Brain pericyte (primary cell): ENCODE measurements around the gene MYLK4.
A peak's percentile ranks its signal among the peaks of the same experiment; 100 is the strongest.
"Not testable (repeated sequence)": the region's sequence is repeated elsewhere in the genome, so short reads cannot be mapped to it uniquely, and the experiment has no call there.

Experiments
- DNase-seq: peaks from one replicate; pipeline ENCODE4 v3.0.0-alpha.2; 2012; ENCODE audit warnings: low read depth, low spot score

The MYLK4 gene

DNA sequence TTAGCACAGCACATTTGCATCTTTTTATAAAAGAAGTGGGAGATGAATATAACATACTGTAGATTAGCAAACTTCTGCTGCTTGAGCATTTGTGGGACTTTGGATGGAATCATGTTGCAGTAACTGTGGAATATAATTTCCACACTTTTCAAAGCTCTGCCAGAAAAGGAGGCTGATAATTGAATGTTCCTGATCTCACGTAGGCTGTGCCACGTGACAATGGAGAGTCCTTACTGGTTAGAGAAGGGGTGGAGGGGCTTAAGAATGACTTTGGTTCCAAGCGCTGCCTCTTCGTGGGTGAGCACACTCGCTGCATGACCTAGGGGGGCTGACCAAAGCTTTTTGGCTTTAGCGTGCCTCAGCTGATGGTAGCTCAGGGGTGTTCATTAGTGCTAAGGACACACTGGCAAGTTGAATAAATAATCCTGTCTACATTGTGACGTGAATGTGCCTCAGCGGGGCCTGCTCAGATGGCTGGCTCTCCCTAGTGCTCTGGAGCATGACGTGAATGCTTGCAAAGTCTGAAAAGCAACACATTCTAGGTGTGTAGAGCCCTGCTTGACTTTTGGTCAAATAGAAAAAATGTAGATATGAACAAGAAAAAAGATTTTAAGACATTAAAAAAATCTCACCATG is 29.5 kb upstream of the MYLK4 start:
- no peak for DNase-seq

DNA sequence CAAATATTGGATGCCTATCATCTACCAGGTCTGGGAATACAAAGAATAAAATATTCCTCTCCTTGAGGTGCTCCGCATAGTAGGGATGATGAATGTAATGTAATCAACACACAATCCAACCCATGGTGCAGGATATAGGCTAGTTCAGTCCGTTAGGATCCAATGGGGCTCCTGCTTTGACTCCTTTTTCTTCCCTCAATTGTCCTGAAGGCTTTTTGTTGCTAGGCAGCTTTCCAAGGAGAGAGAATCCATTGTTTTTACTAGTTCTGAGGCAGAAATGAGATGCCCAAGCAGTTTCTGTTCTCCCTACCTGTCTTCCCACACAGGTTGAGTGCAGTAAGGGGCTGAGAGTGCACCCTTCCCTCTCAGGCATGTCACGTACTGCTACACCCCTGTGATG is 26.5 kb upstream of the MYLK4 start:
- DNase-seq: no peak

DNA sequence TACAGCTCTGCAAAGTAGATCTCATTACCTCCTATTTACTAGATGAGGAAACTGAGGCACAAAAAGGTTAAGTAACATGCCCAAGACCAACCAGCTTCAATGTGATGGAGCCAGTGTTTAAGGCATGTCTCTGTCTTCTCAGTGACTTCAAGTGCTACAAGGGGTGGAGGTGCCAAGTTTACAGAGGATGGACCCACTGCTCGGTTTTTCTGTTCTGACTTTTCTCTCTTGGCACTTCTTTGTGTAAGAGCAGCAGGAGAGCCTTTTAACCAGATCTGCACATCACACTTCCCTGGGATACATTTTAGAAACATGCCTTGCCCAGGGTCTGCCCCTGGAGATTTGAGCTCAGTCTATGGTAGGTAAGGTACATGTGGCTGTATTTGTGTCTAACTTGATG is 24.3 kb upstream of the MYLK4 start:
- DNase-seq: no peak

DNA sequence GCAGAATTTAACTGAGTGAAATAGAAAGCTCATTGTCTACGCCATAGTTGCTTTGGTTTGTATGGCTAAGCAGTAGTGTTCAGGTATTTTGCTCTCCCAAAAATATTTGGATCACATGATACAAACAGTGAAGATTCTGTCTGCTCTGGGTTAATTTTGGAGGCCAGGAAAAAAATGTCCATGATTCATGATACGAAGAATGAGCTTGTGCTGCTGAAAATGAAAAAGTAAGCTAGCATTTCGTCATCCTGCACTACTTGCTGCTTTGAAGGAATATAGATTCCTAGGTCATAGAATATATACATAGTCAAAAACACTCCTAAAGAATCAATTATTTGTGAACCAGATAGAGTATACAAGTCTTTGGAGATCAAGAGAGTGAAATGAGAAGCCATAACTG is 22.7 kb upstream of the MYLK4 start:
- no peak for DNase-seq

DNA sequence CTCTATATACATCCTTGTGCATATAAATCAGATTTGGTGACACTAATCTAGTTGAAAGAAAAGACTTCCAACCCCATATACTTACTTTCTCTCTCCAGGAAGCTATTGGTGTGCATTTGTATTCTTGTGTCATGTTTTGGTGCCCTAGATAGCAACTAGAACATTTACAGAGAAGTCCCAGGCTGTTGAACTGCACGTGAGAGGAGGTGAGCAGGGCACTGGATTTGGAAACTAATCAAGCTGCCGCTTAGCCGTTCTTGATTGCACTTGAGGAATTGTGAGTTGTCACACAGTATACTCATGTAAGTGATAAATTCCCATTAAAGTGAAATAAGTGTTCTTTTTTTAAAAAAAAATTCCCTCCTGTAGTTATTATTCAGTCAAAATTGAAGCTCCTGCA is 22.1 kb upstream of the MYLK4 start:
- DNase-seq: no peak

DNA sequence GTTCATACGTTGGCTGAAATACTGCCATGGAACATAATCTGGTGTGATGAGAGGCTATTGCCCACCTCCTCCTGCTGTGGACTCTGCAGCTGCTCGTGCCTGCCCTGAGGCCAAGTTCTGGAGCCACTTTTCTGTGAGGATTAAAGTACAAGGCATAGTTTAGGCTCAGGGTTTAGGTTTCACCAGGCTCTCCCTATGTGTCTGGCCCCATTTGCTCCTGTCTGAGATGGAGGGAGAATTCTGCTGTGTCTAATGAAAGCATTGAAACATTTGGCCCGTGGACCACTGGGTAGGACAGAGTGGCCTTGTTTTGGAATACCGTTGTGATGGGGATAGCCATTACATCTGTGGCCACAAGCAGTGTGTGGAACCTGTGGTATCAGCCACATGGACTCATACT is 20.4 kb upstream of the MYLK4 start:
- DNase-seq: no peak

DNA sequence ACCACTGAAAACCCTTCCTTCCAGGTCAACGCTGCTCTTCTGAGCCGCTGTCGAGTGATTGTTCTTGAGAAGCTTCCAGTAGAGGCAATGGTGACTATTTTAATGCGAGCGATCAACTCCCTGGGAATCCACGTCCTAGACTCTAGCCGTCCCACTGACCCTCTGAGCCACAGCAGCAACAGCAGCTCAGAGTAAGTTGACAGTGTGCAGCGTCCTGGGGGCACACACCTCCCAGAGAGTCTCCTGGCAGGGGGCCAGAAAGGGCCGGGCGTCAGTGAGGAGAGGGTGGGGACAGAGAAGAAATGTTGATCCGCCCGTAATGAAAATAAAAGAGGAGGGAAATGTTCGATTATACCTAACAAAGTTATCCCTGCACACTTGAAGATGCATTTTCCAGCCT is 19.4 kb upstream of the MYLK4 start:
- DNase-seq: no peak

DNA sequence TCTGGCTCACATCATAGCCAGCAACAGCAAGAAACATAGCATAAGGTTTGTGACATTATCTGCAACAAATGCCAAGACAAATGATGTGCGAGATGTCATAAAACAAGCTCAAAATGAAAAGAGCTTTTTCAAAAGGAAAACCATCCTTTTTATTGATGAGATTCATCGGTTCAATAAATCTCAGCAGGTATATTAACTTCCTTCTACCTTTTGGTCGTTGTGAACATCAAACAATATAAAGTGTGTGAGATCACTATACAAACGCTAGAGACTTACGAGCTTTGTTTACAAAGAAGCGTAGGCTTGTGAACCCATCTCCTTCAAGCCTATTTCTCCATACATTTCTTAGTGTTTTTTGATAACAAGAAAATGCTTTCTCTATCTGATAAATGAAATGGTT is 18.0 kb upstream of the MYLK4 start:
- DNase-seq: no peak

DNA sequence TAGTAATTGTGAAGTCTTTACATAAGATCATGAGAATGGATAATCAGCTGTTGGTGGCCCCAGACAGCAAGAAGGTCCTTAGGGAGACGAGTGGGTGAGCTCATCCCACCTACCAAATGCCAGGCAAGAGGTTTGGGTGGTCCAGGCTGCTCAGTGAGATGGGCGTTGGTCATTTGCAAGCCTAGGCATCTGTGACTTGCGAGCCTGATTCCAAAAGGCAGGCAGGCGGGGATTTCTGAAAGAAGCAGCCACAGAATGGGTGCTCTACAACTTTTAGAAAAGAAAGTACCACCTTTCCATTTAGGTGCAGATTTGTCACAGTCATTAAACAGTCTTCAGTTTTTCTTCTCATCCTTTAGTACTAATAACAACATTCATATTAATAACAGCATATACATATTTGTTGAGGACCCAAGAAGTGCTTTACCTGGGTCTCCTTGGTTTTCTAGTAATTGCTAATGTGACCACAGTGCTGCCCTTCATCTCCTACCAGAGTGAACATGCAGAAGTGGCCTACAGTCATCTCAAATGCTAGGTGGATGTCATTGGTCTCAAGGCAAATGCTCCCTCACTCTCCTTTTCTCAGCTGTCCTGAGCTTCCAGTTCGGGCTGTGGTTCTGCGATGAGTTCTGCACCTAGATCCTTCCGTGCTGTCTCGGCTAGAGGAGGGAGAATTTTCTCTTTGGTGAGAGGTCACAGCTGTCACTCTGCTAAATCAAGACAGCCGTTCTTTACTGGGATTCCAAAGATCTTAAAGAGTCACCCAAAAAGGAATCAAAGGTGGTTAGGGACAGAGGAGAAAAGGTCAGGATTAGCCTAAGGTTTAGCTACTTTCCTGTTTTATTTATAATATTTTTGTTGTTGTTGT is 17.2 kb upstream of the MYLK4 start:
- no peak for DNase-seq

DNA sequence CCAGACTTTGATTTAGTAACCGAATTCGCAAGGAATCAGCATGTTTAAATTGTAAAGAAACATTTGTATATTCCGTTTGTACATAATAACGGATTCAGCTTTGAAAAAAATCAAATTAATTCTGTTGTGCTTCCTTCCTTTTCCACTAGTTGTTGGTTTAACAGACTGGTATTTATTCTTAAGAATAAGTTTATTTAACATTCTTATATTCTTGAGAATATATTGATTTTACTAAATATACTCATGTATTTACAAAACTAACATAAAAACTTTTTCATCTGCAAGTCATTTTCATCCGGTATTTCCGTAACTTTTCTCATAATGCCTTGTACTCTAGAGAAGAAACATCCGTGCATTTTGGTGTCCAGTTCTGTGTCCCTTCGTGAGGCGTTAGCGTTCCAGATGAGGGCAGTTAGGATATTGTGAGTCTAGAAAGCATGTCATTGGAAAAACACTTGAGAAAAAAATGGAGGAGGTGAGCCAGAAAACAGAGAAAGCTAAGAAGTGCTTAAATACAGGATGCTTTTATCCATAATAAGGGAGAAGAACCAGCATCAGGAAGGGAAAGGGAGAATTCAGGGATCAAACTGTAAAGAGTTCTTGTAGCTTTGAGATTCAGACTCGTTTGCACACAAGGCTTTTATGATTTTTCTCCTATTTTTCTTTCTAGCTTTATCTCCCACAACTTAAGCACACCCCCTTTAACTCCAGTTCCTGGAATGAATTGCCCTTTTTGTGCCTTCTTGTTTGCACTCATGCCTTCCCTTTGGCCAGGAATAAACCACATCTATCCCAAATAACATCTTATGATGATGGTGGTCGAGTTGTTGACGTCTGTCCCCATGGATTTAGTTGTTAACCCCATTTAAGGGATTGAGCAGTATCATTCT is 16.3 kb upstream of the MYLK4 start:
- DNase-seq: no peak

DNA sequence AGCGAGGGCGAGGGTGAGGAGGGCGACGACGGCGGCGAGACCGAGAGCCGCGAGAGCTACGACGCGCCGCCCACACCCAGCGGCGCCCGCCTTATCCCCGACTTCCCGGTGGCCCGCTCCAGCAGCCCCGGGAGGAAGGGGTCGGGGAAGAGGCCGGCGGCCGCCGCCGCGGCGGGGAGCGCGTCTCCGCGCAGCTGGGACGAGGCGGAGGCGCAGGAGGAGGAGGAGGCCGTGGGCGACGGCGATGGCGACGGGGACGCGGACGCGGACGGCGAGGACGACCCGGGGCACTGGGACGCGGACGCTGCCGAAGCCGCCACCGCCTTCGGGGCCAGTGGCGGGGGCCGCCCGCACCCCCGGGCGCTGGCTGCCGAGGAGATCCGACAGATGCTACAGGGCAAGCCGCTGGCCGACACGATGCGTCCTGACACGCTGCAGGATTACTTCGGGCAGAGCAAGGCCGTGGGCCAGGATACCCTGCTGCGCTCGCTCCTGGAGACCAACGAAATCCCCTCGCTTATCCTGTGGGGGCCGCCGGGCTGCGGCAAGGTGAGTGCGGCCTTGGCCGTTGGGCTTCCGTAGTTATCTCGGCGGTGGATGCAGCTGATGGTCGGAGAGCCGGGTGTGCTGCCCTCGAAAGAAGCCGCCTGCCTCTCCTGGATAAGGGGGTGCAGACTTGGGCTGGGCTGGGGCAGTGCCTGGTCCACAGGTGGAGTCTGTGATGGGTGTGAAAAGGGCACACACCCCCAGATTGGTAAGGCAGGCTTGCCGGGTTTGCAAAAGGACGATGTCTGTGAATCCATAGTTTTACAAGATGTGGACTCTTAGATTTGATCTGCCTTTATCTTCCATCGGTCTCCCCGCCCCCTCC is 15.4 kb upstream of the MYLK4 start:
- DNase-seq: no peak

DNA sequence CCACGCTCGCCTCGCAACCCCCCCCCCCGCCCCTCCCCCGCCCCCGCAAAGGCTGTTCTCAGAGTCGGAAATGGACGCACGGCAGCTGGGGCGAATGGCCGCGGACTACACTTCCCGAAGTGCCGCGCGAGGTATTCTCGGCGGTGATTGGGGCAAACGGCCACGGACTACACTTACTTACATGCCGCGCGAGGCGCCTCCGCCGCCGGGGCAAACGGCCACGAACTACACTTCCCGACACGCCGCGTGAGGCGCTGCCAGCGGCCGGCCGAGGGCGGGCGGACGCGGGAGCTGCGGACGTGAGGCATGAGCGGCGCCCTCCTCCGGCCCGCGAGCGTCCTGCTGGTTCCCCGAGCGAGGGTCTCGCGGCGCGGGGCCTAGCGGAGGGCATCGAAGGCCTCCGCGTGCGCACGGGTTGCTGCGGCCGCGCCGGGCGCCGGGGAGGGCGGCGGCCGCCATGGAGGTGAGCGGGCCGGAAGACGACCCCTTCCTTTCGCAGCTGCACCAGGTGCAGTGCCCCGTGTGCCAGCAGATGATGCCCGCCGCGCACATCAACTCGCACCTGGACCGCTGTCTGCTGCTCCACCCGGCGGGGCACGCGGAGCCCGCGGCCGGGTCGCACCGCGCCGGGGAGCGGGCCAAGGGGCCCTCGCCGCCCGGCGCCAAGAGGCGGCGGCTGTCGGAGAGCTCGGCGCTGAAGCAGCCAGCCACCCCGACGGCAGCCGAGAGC is 14.6 kb upstream of the MYLK4 start, which contains the start of gene WRNIP1:
WRNIP1 (plus strand) TSS at position 228 of the 730 bp plus-strand sequence; CDS start at position 458, 230 bp downstream.
- peak; percentile 97 for DNase-seq

DNA sequence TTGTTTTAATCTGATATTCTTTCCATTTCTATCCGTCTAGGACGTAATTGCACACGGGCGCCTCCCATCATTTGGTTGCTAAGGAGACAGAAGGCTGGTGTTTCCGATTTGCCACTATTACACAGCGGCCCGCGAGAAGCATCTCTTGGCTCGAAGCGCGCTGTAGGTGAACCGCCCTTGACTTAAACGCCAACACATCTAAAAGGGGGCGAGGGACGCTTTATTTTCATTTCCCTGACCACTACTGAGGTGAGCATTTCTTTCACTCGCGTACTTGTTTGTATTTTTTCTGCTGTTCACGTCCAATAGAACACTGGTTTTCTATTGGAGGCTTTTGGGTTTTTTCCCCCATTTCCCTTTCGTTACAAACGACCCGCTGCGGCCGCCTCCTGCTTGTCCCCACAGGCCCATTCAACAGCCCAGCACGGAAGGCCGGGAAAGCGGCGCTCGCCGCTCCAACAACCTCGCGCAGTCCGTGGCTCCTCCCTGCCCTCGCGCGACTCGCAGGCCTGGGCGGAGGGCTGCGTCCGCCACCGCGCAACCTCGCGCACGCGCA is 14.0 kb upstream of the MYLK4 start:
- no peak for DNase-seq

DNA sequence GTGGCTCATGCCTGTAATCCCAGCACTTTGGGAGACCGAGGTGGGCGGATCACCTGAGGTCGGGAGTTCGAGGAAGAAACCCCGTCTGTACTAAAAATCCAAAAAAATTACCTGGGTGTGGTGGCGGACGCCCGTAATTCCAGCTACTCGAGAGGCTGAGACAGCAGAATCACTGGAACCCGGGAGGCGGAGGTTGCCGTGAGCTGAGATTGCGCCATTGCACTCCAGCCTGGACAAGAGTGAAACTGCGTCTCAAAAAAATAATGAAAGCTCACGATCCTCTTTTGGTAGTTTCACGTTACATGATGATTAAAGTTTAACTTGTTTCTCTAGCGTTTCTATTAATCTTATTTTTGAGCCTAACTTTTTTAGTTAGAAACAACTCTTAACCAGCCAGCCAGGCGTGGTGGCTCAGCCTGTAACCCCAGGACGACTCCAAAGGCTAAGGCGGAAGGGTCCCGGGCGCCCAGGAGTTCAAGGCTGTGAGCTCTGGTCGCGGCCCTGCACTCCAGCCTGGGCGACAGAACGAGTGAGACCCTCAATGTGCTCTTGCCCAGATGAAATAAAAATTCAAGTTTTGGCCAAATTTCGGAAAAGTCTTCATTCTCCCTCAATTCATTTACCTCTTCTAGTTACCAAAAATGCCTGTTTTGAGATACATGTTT is 13.3 kb upstream of the MYLK4 start:
- no peak for DNase-seq

DNA sequence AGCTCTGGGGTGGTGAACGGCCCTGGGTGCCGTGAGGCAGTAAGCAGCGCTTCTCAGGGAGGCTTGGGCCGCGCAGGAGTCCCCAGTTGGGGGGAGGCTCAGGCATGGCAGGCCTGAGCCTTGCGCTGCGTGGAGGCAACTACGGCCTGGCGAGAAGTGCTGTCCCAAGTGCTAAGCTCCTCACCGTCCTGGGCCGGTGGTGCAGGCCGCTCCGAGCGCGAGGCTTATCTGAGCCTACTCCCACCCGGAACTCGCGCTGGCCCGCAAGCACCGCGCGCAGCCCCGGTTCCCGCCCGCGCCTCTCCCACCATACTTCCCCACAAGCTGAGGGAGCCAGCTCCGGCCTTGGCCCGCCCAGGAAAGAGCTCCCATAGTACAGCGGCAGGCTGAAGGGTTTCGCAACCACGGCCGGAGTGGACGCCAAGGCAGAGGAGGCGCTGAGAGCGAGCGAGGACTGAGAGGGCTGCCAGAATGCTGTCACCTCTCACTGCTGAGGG is 12.7 kb upstream of the MYLK4 start:
- DNase-seq: no peak

DNA sequence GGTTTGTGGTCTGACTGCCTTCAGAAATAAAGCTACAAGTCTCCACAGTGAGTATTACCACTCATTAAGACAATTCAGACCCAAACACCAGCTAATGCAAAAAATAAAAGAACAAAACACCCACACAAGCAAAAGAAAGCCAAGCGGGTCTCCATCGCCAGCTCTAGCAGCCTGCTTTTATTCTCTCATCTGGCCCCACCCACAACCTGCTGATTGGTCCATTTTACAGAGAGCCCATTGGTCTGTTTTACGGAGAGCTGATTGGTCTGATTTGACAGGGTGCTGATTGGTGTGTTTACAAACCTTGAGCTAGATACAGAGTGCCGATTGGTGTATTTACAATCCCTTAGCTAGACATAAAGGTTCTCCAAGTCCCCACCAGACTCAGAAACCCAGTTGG is 12.1 kb upstream of the MYLK4 start:
- DNase-seq: not testable (repeated sequence)

DNA sequence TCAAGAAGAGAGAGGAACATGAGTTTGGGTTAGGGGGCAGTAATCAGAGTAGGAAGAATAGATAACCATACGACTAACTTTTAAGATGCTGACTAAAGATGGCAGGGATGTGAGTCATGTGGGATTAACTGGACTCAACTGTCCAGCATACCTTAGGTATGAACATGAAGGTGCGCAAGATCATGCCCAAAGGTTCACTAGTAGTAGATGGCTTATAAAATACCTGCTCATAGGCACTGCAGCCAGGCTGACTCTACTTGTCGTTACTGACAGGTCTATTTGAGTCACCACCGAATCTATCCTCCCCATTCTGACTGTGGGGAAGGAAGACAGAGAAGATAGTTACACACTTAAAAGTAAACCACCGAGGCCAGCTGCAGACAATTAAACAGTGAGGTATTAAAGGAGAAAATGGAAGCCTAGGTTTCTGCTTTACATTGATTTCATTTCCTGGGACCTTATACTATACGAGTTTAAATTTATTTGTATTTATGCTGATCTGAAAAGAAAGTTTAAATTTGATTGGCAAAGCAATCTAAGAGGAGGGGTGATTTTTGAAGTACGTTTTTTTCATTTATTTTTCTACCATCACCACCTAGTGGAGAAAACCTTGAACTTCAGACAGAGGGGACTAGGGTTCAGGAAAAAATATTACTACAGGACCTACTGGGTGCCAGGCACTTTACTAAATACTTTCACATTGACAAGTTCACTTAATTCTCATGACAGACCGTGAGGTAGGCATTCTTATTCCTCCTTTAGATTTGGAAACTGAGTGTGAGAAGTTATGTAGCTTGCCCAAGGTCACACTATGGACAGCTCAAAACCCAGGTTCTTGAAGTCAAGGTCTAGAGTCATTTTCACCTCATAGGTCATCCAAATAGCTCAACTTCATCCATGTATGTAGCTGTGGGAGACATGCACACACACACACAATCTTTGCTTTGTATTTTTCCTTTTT is 10.4 kb upstream of the MYLK4 start:
- DNase-seq: no peak

DNA sequence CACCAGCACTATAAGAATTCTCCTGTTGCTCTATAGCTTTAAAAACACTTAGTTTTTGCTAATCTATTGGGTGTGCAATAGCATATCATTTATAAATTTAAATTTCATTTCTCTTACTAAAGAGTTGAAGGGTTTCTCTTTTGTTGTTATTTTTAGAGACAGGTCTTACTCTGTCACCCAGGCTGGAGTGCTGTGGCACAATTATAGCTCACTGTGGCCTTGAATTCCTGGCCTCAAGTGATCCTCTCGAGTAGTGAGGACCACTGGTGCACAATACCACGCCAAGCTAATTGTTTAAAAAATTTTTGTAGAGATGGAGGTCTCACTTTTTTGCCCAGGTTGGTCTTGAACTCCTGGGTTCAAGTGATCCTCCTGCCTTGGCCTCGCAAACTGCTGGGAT is 8.3 kb upstream of the MYLK4 start:
- DNase-seq: no peak
